A673 (cell line): ENCODE measurements around the gene SUPT4H1.

Experiments used
- EZH2 ChIP-seq: fragments of 200-600 bp; sonication (generic); IDR thresholded peaks from 2 replicates; pipeline ENCODE4 v1.6.1; 2017; ENCODE audit warnings: borderline replicate concordance, low read depth, mild to moderate bottlenecking, mixed read lengths, antibody characterized with exemption, low read length; ENCODE audit not compliant: poor library complexity, severe bottlenecking
- TF ChIP-seq, protein P1 (sequence below): fragments of 300-800, 200-600 bp; sonication (generic); conservative IDR thresholded peaks from 2 replicates; pipeline ENCODE4 v1.5.1; 2017; ENCODE audit warnings: low read depth, mild to moderate bottlenecking, antibody characterized with exemption, low read length, moderate library complexity, mixed read lengths

DNA sequence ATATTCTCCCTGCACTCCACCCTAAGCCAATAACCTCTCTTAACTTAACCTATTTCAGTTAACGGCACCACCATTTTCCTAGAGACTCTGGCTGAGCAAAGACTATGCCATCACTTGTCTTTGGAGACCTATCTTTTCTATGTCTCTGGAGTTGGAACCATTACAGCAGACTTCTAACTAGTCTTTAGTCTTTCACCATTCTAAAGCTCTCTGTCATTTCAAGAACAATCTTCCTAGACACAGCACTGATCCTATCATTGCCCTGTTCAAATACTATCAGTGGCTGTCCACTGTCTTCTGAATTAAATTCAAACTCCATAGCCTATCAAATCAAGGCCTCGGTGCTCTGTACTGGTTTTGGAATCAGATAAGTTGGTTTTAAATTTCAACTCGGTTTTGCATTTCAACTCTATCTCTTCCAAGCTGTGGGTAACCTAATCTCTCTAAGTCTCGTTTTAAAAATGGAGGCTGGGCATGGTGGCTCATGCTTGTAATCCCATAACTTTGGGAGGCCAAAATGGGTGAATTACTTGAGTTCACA, 33.4 kb upstream of the SUPT4H1 start:
- TF ChIP-seq, protein P1, sequence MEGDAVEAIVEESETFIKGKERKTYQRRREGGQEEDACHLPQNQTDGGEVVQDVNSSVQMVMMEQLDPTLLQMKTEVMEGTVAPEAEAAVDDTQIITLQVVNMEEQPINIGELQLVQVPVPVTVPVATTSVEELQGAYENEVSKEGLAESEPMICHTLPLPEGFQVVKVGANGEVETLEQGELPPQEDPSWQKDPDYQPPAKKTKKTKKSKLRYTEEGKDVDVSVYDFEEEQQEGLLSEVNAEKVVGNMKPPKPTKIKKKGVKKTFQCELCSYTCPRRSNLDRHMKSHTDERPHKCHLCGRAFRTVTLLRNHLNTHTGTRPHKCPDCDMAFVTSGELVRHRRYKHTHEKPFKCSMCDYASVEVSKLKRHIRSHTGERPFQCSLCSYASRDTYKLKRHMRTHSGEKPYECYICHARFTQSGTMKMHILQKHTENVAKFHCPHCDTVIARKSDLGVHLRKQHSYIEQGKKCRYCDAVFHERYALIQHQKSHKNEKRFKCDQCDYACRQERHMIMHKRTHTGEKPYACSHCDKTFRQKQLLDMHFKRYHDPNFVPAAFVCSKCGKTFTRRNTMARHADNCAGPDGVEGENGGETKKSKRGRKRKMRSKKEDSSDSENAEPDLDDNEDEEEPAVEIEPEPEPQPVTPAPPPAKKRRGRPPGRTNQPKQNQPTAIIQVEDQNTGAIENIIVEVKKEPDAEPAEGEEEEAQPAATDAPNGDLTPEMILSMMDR, result no peak
- TF ChIP-seq EZH2, result no peak
